GOT3 (cell line): ENCODE measurements around the gene NFKB1.

Source experiments
- DNase-seq: peaks from one replicate; lab custom pipeline; 2025; ENCODE audit warnings: mixed read lengths; lab: John Stamatoyannopoulos, UW

Gene NFKB1

DNA sequence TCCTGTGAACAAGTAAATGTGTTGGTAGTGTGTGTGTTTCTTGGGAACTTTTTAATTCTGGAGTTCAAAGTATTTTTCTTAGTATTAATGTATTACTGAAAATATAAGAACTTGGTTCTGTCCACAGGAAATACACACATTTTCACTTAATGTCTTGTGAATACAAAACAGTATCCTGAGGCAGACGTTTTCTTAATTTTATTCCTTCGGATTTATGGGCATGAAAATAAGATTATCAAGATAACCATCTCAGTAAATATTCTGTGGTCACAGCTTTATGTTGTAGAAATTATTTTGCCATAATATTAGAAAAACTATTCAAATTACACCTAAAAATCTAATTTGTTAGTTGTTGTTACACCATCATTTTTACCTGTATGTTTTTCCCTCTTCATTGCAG, 29.8 kb downstream of the NFKB1 start:
- DNase-seq: no peak

- no peak for DNase-seq
Observed at GRCh38 chr4:102531462-102531861, 30.3 kb downstream of the NFKB1 start.

DNA sequence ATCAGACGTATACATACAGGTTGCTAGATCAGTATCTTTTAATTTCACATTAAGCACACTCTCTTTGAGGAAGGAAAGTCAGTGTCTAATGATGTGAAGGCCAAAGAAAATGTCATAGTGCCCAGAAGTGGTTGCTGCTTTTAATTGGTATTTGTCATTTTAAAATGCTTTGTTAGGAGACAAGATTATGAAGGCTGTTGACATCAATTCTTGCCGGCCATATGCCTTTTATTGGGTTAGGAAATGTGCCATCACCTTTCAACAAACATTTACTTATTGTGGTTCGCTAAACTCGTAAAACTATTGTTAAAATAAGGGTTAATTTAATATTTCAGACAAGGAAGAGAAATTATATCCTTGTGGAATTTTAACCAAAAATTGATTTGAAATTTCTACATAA, 32.2 kb downstream of the NFKB1 start:
- no peak for DNase-seq

- no peak for DNase-seq
Observed at GRCh38 chr4:102533904-102534303, 32.7 kb downstream of the NFKB1 start.

- no peak for DNase-seq
Observed at GRCh38 chr4:102534845-102535244, 33.7 kb downstream of the NFKB1 start.

- no peak for DNase-seq
Observed at GRCh38 chr4:102535398-102536082, 34.4 kb downstream of the NFKB1 start.

- no peak for DNase-seq
Observed at GRCh38 chr4:102536768-102537167, 35.6 kb downstream of the NFKB1 start.

DNA sequence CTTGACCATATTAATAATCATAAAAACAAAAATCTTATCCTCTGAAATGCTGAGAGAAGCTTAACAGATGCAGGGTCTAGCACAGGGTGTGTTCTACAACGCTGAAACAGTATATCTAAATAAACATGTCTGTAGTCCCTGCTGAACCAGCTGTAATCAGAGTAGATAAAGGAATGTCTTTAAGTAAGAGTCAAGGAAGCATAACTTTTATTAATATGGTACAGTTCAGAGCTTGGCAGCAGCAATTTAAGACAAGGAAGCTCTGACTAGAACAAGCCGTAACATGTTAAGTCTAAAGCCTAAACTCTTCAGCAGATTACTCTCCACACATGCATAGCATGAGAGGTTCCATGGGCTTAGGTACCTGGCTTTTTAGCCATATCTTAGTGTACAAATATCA, 36.1 kb downstream of the NFKB1 start:
- DNase-seq: no peak

- no peak for DNase-seq
Observed at GRCh38 chr4:102541697-102542096, 40.5 kb downstream of the NFKB1 start.

- no peak for DNase-seq
Observed at GRCh38 chr4:102543030-102543928, 42.1 kb downstream of the NFKB1 start.

DNA sequence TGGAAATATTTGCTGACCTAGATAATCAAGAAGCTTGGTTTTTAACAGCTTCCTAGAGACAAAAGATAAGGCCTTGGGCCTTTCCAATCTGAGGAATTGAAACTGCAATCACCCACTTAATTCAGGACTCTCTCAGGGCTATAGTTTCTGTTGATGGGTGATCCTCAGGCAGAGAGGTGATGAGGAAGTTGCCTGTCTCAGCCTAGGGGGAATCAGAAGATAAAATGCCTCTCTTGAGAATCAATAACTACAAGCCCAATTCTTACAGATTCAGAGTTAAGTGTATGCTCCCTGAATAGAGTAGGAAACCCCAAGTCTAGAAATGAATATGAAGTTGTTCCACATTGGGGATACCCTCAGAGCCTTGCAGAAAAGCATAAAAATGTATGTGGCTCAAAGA, 45.5 kb downstream of the NFKB1 start:
- DNase-seq: no peak

DNA sequence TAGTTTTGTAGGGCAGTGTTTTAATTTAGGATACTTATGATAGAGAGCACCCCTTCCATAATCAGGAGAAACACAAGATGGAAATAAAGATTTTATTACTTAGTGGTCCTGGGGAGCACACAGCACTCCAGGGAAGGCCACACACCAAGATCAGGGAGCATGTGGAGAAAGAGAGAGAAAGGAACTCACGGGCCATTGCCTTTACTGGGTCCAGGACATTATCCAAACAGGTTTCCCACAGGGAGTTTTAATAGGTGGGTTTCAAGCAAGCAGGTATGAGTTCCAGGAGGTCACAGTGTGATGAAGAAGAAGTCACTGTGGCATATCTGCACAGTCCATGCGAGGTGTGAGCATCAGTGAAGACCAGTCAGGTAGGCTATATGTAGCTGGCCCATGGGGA, 46.8 kb downstream of the NFKB1 start:
- no peak for DNase-seq

GRCh38 chr4:102551958-102552565, 50.9 kb downstream of the NFKB1 start:
- DNase-seq: no peak

- DNase-seq: no peak
Observed at GRCh38 chr4:102552781-102553180, 51.6 kb downstream of the NFKB1 start.

DNA sequence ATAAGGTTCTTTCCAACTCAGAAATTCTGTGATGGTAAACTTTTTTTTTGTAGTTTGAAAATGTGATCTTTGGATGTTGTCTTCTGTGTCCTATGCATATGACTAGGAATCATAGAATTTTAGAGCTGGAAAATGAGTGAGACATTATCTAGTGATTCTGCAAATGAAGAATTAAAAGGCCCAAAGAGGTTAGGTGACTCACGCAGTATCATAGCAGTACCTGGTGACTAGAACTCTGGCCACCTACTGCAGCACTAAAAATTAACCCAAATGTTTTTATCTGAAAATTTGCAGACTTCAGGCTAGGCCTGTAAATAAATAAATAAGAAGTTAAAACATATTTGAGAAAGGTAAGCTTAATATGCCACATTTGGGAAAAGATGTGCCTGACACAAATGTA, 52.8 kb downstream of the NFKB1 start:
- DNase-seq: no peak

DNA sequence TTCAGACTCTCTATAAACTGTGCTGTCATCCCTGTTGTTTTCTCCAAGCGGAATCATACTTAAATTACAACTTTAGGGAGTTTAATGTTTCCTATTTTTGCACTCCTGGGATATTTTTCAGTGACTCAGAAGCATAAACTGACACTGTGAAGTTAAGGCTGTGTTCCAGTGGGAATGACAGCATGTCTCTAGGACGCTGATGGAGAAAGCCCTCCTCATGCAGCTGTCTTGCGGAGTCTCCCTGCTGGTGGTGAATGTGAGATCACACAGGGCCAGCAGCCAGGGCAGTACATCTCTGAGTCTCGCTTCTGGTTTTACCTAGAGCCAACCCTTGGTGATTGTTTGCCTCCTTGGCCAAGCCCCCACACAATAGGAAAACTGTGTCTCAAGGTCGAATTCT, 53.3 kb downstream of the NFKB1 start:
- no peak for DNase-seq

GRCh38 chr4:102554992-102555391, 53.8 kb downstream of the NFKB1 start:
- no peak for DNase-seq

GRCh38 chr4:102557636-102558035, 56.5 kb downstream of the NFKB1 start:
- no peak for DNase-seq

DNA sequence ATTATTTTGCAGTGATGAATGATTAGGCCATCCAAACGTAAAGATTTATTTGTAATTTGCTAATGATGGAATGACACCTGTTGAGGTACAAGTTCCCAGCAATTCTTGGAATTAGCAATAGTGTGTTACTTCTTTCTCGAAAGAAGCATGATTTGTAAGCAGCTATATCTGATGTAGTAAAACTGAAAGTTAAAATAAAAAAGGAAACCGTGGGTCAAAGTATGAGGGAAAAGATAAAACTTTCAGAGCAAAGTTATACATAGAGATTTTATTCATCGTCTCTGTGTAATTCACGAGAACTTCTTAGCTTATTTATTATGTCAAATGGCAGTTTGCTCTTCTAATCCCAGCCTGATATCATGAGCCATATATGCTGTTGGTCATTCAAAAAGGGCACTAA, 59.0 kb downstream of the NFKB1 start:
- no peak for DNase-seq

- no peak for DNase-seq
Observed at GRCh38 chr4:102560571-102561341, 59.6 kb downstream of the NFKB1 start.

- DNase-seq: no peak
Observed at GRCh38 chr4:102563000-102563399, 61.8 kb downstream of the NFKB1 start.

DNA sequence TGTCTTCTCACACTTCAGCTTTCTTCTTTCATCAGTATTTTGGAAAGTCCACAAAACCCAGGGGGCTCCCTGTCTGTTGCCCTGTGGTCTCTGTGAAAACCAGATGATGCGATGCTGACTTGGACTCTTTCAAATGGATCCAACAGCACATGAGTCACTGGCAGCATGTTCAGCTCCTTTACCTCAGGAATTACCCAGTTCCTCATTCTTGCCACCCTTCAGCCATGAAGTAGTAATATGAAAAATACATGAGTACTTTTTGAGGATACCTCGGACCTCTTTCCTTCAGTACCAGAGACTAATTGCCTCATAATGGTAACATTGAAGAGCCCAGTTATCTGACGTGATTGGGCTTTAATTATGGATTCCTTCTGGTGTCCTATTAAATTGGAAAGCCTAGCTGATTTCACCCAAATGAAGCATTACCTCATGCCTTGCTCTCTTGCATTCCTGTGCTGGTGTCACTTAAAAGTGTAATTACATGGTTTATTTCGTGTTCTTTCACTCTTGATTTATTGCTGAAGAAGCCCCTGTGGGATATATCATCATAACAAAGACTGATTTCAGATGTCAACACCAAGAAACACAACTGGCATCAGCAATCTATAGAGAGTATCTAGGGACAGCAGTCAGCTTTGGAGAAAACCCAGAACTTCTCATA, 63.4 kb downstream of the NFKB1 start:
- DNase-seq: no peak
